ENCODE measurements around the gene KCNG2. TPM values are rescaled to one million over a fixed set of nuclear protein-coding genes. Genes with fewer than 3 reads are reported as not detected.

Gene KCNG2
- total and polyA plus RNA-seq, 2 of the 4 experiments (the other 2 are of a cell fraction): not detected

DNA sequence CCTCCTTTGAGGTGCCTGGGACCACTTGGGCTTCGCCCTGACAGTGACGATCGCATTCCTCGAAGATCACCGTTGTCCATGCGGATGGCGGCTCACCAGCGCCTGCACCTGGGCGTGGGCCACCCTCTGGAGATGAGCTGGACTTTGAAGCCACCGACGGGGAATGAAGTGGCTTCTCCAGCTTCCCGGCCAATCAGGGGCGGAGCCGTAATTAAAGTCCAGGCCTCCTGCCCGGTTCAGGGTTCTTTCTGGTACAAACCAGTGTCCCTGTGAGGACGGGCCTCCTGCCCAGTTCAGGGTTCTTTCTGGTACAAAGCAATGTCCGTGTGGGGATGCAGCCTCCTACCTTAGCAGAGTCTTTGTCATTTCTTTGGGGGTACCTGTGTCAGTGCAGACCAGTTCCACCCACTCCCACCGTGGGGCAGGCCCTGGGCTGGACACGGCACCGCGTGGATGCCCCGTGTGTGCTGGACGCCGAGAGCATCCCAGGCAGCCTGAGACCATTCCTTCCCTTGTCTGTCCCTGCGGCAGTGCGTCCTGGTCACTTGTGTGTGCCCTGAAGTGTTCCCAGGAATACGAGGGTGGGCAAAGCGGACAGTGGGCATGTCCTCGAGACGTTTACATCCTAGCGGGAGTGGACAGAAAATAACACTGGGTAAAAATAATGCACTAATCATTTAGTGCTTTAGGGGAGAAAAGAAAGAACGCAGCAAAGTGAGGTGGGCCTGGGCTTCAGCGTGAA lies 55.0 kb downstream of the KCNG2 start:
- no peak overlapping the region for H4K91ac ChIP-seq (ENCODE audit: insufficient read depth, low read depth, low read length)
- no peak overlapping the region for H4K5ac ChIP-seq (ENCODE audit: low read depth, low read length)
- DNase-seq: no peak
- no peaks in the 10 kb centered on the region for H4K20me1 ChIP-seq (ENCODE audit: insufficient read depth, low read length)
- H2BK5ac ChIP-seq (ENCODE audit: low read depth, low read length, poor library complexity, severe bottlenecking): no peak overlapping the region
- no peak overlapping the region for H3K23ac ChIP-seq (ENCODE audit: low read depth, low read length)
- WGBS, 2 experiments (ENCODE audit: extremely low coverage in 2 of 2, insufficient read length in 1 of 2): 86% methylated on average over 19 of the region's 33 CpGs; no CpG with 5 or more reads in 1 of the 2 experiments
- H3K9me3 ChIP-seq (ENCODE audit: control insufficient read depth, insufficient read depth, low read length): no peaks in the 10 kb centered on the region
- no peak overlapping the region for H3K4me2 ChIP-seq (ENCODE audit: low read depth, low read length)
- no peak for TF ChIP-seq RFX5 (IDR thresholded peaks at IDR 0.05; ENCODE audit: low read depth, low read length)
- TF ChIP-seq POLR2A (IDR thresholded peaks at IDR 0.05; ENCODE audit: low read depth, low read length): no peak
- no peak for TF ChIP-seq MAZ (IDR thresholded peaks at IDR 0.05; ENCODE audit: borderline replicate concordance, low read depth, low read length)
- no peak for TF ChIP-seq SMC3 (IDR thresholded peaks at IDR 0.05; ENCODE audit: low read depth, low read length)
- TF ChIP-seq CEBPB (IDR thresholded peaks at IDR 0.05; ENCODE audit: low read depth, low read length): no peak
- no peak for TF ChIP-seq FOS (IDR thresholded peaks at IDR 0.05; ENCODE audit: low read depth, low read length)
- no peak for TF ChIP-seq USF2 (IDR thresholded peaks at IDR 0.05; ENCODE audit: low read depth, low read length)
- no peak for TF ChIP-seq MXI1 (IDR thresholded peaks at IDR 0.05; ENCODE audit: borderline replicate concordance, low read depth, low read length)
- TF ChIP-seq CHD1 (IDR thresholded peaks at IDR 0.05; ENCODE audit: low read depth, low read length): no peak
- no peak for TF ChIP-seq BHLHE40 (IDR thresholded peaks at IDR 0.05; ENCODE audit: low read depth, low read length)
- no peak for TF ChIP-seq MAFK (IDR thresholded peaks at IDR 0.05; ENCODE audit: low read depth, low read length)
- TF ChIP-seq RAD21 (IDR thresholded peaks at IDR 0.05; ENCODE audit: low read length): no peak
- TF ChIP-seq CTCF (conservative IDR thresholded peaks at IDR 0.05; ENCODE audit: low read depth, low read length): no peak
- TF ChIP-seq NFE2L2 (IDR thresholded peaks at IDR 0.05; ENCODE audit: low read depth, low read length): no peak
- no peak overlapping the region for H4K8ac ChIP-seq (ENCODE audit: low read depth in 2 of 2, low read length in 2 of 2)
- intact Hi-C loops (cut with micrococcal nuclease) (no loop called here), dilution Hi-C loops (cut with HindIII; ENCODE audit: low sequenced_read_pairs, unreplicated experiment) (no loop called here), in situ Hi-C loops (cut with MboI; ENCODE audit: low sequenced_read_pairs) (no loop called here)
- H2BK15ac ChIP-seq (ENCODE audit: low read depth, low read length): no peak overlapping the region
- no peak overlapping the region for H3K27ac ChIP-seq (ENCODE audit: insufficient read depth, low read length)
- ATAC-seq (ENCODE audit: low read depth): no peak
- no peaks in the 10 kb centered on the region for H3K27me3 ChIP-seq (ENCODE audit: control insufficient read depth, insufficient read depth, low read length)
- no peak overlapping the region for H2AK9ac ChIP-seq (replicated peaks; ENCODE audit: low read depth, low read length, poor library complexity)
- H3K36me3 ChIP-seq (ENCODE audit: control insufficient read depth, insufficient read depth, low read length): no peaks in the 10 kb centered on the region
- no TSS peak for BruUV-seq (replicated peaks)
- POLR2A ChIA-PET (ENCODE audit: unreplicated experiment): no interaction called here
- H3K4ac ChIP-seq (ENCODE audit: low read depth, low read length): no peak overlapping the region
- H3K14ac ChIP-seq (replicated peaks; ENCODE audit: low read depth, low read length): no peak overlapping the region
- H2BK20ac ChIP-seq (ENCODE audit: low read depth, low read length): no peak overlapping the region
- CTCF ChIA-PET: no interaction called here
- H3K4me3 ChIP-seq (ENCODE audit: insufficient read depth, low read depth, low read length): no peak overlapping the region
- peaks cover 3% of the 10 kb centered on the region for H3K9me1 ChIP-seq (ENCODE audit: insufficient read depth, low read length)
- no peak overlapping the region for H2BK120ac ChIP-seq (ENCODE audit: low read depth, low read length)
- H3K79me1 ChIP-seq (ENCODE audit: low read depth in 1 of 2, low read length in 2 of 2): no peaks in the 10 kb centered on the region
- H3K56ac ChIP-seq (ENCODE audit: extremely low read depth, insufficient read depth, low read length): no peak overlapping the region
- no peak overlapping the region for H3K18ac ChIP-seq (ENCODE audit: low read depth, low read length)
- H3K4me1 ChIP-seq (ENCODE audit: control insufficient read depth, insufficient read depth, low read length): peaks cover 2% of the 10 kb centered on the region; the same call in 1 of the 2 replicates
- H3K9ac ChIP-seq (ENCODE audit: low read depth, low read length): no peak overlapping the region
- no peak overlapping the region for H2AK5ac ChIP-seq (ENCODE audit: low read depth, low read length)
- peak overlapping the region; percentile 28 for H2AFZ ChIP-seq (replicated peaks; ENCODE audit: low read length, poor library complexity)

Data from IMR-90 (cell line).